HUES48 (cell line): ENCODE results near the gene WDR64.
"Not testable (repeated sequence)": the region's sequence is repeated elsewhere in the genome, so short reads cannot be mapped to it uniquely, and the experiment has no call there.

Experiments used
- H3K27ac ChIP-seq: one replicate; pipeline ENCODE4 v1.7.0; 2013; ENCODE audit warnings: low read depth, low read length, inconsistent platforms
- H3K27me3 ChIP-seq: 2 replicates; pipeline ENCODE4 v1.6.1; 2013; ENCODE audit warnings: mild to moderate bottlenecking, low read length; ENCODE audit not compliant: control insufficient read depth, insufficient read depth
- H3K36me3 ChIP-seq: 2 replicates; pipeline ENCODE4 v1.6.1; 2013; ENCODE audit warnings: low read length; ENCODE audit not compliant: control insufficient read depth, insufficient read depth
- H3K4me1 ChIP-seq: 2 replicates; pipeline ENCODE4 v1.6.1; 2013; ENCODE audit warnings: mild to moderate bottlenecking, low read length; ENCODE audit not compliant: control insufficient read depth, insufficient read depth
- H3K4me3 ChIP-seq: 2 replicates; pipeline ENCODE4 v1.5.1; 2013; ENCODE audit warnings: mild to moderate bottlenecking, low read depth, low read length
- H3K9ac ChIP-seq: 2 replicates; pipeline ENCODE4 v1.6.1; 2013; ENCODE audit warnings: mild to moderate bottlenecking, low read depth, low read length, moderate library complexity
- H3K9me3 ChIP-seq: 2 replicates; pipeline ENCODE4 v1.6.1; 2013; ENCODE audit warnings: low read length; ENCODE audit not compliant: control insufficient read depth, insufficient read depth

Gene WDR64

DNA sequence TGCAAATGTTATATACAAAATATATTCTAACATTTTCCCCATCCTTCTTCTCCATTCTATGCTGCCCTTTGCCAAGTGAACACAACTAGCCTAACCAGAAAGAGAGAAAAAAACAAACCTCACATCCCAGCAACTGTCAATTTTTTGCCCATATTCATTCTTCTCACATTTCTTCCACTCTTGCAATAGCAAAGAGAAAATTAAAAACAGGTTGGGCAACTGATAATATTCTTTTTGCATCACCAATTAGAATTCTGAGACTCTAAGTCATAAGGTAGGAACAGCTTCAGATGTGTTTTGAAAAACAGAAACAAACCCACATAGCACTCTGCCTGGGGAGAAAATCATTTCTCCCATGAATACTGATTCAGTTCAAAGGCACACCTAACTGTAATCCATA is 170.8 kb downstream of the WDR64 start:
- no peaks in the 10 kb centered on the region for H3K9me3 ChIP-seq
- no peak overlapping the region for H3K9ac ChIP-seq
- H3K27me3 ChIP-seq, result no peaks in the 10 kb centered on the region
- H3K4me1 ChIP-seq, result no peaks in the 10 kb centered on the region
- H3K36me3 ChIP-seq, result no peaks in the 10 kb centered on the region
- no peak overlapping the region for H3K4me3 ChIP-seq
- H3K27ac ChIP-seq, result no peak overlapping the region

DNA sequence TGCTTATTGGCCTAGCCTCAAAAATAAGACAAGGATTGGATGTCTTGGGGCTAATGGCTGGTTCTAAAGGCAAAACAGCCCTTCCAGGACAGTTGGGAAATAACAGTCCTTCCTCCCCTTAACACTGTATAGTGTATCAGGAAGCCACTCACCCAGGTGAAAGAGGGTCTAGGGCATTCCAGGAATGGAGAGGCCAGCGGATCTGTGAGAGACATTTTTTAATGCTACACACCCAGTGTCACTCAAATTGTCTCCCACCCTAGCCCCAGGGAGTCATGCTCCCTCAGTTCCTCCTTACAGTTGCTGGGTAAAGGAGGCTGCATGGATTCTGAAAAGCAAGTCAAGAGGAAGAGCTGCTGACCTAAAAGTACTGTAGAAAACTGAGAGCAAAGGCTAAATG is 171.8 kb downstream of the WDR64 start:
- Histone ChIP-seq H3K27me3 (no peaks in the 10 kb centered on the region), H3K36me3 (no peaks in the 10 kb centered on the region), H3K4me3 (no peak overlapping the region), H3K27ac (no peak overlapping the region), H3K4me1 (no peaks in the 10 kb centered on the region; the same call in 1 of the 2 replicates), H3K9ac (no peak overlapping the region), H3K9me3 (no peaks in the 10 kb centered on the region)

DNA sequence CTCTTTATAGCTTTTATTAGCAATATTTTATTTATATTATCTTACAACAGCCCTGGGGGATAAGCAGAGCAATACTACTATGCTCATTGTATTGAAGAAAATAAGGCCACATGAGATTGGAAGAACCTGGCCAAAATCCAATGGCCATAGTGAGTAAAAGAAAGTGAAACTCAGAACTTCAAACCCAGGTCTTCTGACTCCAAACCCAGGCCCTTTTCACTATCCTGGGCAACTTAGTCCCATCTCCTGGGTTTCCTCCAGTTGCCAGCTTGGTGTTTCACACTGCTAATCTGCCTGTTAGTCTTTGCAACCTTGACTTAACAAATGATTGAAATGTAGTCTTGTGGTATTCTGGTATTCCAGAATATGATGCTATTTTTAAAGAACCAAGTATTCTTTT is 173.5 kb downstream of the WDR64 start:
- Histone ChIP-seq H3K4me1 (no peaks in the 10 kb centered on the region; the same call in 1 of the 2 replicates), H3K9me3 (no peaks in the 10 kb centered on the region)

DNA sequence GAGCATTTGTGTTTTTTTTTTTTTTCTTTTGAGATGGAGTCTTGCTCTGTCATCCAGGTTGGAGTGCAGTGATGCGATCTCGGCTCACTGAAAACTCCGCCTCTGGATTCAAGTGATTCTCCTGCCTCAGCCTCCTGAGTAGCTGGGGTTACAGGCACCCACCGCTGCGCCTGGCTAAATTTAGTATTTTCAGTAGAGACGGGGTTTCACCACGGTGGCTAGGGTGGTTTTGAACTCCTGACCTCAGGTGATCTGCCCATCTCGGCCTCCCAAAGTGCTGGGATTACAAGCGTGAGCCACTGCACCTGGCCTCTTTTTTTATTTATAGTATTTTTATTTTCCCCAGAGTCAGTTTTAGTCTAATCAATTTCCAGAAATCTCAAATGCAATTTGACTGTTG is 174.5 kb downstream of the WDR64 start:
- not testable (repeated sequence) for H3K4me1 ChIP-seq, H3K9ac ChIP-seq, H3K27ac ChIP-seq, H3K27me3 ChIP-seq, H3K36me3 ChIP-seq, H3K4me3 ChIP-seq, H3K9me3 ChIP-seq

More for the DNA sequence above, 173.5 kb downstream of the WDR64 start:
- no peaks in the 10 kb centered on the region for H3K27me3 ChIP-seq
- no peak overlapping the region for H3K27ac ChIP-seq
- H3K9ac ChIP-seq, result no peak overlapping the region
- H3K4me3 ChIP-seq, result no peak overlapping the region
- H3K36me3 ChIP-seq, result no peaks in the 10 kb centered on the region

DNA sequence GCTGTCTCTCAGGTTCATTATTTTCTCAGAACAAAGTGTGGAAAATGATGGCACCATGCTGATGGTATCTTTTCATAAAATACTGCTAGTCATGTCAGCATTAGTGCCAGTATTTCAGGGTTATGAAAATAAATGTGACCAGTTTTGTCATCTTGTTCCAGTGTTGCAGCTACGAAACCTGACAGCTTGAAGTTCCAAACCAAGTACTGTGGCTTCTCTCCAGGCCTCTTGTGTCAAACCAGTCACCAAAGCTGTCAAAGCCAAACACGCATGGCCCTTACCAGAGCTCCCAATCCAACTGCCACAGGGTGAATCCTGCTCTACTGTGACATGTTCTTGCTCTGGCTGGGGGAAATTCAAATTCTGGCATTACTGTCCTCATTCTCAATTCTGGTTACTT is 175.2 kb downstream of the WDR64 start:
- Histone ChIP-seq H3K27me3 (no peaks in the 10 kb centered on the region), H3K9ac (no peak overlapping the region), H3K9me3 (no peaks in the 10 kb centered on the region), H3K4me3 (no peak overlapping the region), H3K4me1 (no peaks in the 10 kb centered on the region; the same call in 1 of the 2 replicates), H3K36me3 (no peaks in the 10 kb centered on the region), H3K27ac (no peak overlapping the region)

DNA sequence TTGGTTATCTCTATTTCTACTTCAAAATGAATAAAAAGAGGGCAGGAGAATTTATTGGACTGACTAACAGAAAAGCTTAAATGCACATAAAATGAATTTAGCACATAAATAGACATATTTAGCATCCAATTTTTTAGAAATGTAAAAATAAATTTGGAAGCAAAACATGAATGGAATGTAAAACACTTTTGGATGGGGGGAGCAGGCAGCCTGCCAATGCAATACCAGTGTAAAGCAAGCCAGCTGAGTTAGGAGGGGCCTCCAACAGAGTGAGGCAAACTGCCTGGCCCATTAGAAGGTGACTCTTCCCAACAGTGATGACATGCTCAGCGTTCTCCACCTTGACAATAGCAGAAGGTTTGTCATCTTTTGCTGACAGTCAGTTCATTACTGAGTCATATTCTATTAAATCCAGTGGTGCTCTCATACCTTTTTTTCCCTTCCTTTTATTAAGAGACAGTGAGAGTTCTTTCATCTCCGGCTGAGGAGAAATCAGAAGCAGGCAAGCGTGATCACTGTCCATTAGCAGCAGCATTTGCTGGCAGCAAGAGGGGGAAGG is 176.5 kb downstream of the WDR64 start:
- Histone ChIP-seq H3K9me3 (no peaks in the 10 kb centered on the region), H3K4me3 (no peak overlapping the region), H3K27me3 (no peaks in the 10 kb centered on the region), H3K27ac (no peak overlapping the region), H3K9ac (no peak overlapping the region), H3K4me1 (no peaks in the 10 kb centered on the region; the same call in 1 of the 2 replicates), H3K36me3 (no peaks in the 10 kb centered on the region)

DNA sequence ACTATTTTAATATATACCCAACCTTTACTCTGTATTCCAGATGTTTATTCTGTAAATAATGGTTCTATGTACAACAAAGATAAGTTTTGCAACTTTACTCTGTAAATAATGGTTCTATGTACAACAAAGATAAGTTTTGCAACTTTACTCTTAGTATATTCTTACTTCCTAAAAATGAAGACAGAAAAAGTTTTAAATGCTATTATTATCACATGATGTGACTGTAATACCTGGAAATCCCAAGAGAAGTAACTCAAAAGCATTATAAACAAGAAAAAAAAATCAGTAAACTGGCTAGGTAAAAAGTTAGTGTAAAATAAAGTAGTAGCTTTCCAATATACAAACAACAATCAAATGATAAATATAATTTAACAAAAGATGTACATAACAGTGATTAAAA is 177.4 kb downstream of the WDR64 start:
- H3K27ac ChIP-seq, result no peak overlapping the region
- no peak overlapping the region for H3K9ac ChIP-seq
- no peaks in the 10 kb centered on the region for H3K27me3 ChIP-seq
- no peaks in the 10 kb centered on the region; the same call in 1 of the 2 replicates for H3K4me1 ChIP-seq
- H3K9me3 ChIP-seq, result no peaks in the 10 kb centered on the region
- no peaks in the 10 kb centered on the region for H3K36me3 ChIP-seq
- H3K4me3 ChIP-seq, result no peak overlapping the region

DNA sequence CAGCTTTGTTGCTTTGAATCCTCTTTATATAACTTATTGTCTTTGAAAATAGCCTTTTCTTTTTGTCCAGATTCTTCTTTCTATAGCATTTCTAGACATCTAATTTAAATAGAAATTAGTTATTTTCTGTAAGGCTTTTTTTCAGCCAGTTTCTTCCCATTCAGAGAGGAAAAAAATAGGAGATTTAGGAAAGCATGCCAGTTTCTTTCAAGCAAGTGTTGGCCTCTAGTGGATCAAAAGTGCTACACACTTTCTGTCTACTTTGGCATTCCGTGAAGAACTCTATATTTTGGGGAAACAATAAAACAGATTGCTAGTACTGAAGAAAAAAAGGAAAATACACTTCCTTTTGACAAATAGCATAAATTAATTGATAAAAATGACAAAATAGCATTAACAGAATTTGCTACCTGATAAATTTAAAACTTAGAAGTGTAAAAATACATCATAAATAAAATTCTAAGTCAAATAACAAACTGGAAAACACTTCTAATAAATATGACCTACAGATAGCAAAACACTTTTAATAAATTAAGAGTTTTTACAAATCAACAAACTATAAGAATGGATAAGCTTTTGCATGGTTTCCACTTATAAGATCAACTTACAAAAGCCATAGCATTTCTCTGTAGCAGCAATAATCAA is 182.8 kb downstream of the WDR64 start:
- no peaks in the 10 kb centered on the region for H3K36me3 ChIP-seq
- H3K4me3 ChIP-seq, result no peak overlapping the region
- H3K9me3 ChIP-seq, result no peaks in the 10 kb centered on the region
- no peak overlapping the region for H3K27ac ChIP-seq
- H3K27me3 ChIP-seq, result no peaks in the 10 kb centered on the region
- no peak overlapping the region for H3K9ac ChIP-seq
- H3K4me1 ChIP-seq, result no peaks in the 10 kb centered on the region

DNA sequence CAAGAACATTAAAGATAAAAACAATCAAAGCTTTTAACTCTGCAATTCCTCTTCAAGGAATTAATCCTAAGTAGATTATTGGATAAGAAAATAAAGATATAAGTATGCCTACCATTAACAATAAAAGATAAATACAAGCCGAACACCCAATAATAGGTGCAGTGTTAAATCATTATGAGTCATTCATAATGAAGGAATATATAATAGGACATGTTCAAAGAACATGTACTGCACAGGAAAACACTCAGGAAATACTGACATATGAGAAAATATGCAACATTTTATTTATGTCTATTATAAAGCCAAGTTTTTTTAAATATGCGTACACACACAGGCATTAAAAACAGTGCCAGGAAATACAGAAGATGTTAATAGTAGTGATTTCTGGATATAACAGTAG is 184.9 kb downstream of the WDR64 start:
- Histone ChIP-seq H3K9me3 (no peaks in the 10 kb centered on the region), H3K4me1 (no peaks in the 10 kb centered on the region), H3K27me3 (no peaks in the 10 kb centered on the region), H3K4me3 (no peak overlapping the region), H3K9ac (no peak overlapping the region), H3K27ac (no peak overlapping the region), H3K36me3 (no peaks in the 10 kb centered on the region)

DNA sequence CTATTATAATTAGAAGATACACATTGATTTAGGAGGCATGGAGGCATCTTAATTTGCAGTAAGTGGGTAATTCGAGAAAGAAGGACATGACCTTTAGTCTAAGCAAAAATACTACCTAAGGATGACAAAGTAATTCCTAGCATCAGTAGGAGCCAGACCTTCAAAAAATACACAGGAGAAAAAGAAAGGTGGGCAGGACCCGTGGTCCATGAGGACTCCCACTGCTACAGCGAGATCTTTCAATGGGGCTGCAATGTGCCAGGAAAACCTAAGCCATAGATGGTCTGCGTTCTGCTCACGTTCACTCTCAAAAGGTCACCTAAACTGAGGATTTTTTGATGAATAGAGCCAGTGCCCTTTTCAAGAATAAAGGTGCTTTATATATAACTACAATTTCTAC is 185.3 kb downstream of the WDR64 start:
- Histone ChIP-seq H3K9me3 (no peaks in the 10 kb centered on the region), H3K9ac (no peak overlapping the region), H3K4me1 (no peaks in the 10 kb centered on the region), H3K36me3 (no peaks in the 10 kb centered on the region), H3K27me3 (no peaks in the 10 kb centered on the region), H3K27ac (no peak overlapping the region), H3K4me3 (no peak overlapping the region)

DNA sequence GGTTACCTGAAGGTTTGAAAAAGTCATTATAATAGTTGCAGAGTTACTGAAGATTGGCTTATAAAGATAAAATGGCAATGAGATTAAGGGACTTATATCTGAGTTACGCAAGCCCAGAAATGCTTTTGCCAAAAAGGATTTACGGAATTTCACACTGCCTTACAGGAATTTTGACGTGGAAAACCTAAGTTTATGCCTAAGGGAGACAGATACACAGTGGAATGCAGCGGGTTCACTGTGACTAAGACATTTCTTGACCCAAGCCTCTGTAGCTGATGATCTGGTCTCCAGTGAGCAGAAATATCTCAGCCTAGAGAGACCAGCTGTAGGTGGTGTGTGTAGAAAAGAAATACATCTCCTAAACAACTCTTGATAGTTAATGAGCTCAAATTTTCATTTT is 185.8 kb downstream of the WDR64 start:
- Histone ChIP-seq H3K27ac (no peak overlapping the region), H3K27me3 (no peaks in the 10 kb centered on the region), H3K4me3 (no peak overlapping the region), H3K4me1 (no peaks in the 10 kb centered on the region), H3K9ac (no peak overlapping the region), H3K9me3 (no peaks in the 10 kb centered on the region), H3K36me3 (no peaks in the 10 kb centered on the region)
